GM21619 (cell line): Measurements from ENCODE around the gene SUDS3.
"Not testable (repeated sequence)": the region's sequence is repeated elsewhere in the genome, so short reads cannot be mapped to it uniquely, and the experiment has no call there.

Source experiments
- ATAC-seq: cut with Tn5 transposase; IDR thresholded peaks from one replicate; pipeline ENCODE4 v1.9.1; 2021; ENCODE audit not compliant: unreplicated experiment

SUDS3 gene, protein sequence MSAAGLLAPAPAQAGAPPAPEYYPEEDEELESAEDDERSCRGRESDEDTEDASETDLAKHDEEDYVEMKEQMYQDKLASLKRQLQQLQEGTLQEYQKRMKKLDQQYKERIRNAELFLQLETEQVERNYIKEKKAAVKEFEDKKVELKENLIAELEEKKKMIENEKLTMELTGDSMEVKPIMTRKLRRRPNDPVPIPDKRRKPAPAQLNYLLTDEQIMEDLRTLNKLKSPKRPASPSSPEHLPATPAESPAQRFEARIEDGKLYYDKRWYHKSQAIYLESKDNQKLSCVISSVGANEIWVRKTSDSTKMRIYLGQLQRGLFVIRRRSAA

DNA sequence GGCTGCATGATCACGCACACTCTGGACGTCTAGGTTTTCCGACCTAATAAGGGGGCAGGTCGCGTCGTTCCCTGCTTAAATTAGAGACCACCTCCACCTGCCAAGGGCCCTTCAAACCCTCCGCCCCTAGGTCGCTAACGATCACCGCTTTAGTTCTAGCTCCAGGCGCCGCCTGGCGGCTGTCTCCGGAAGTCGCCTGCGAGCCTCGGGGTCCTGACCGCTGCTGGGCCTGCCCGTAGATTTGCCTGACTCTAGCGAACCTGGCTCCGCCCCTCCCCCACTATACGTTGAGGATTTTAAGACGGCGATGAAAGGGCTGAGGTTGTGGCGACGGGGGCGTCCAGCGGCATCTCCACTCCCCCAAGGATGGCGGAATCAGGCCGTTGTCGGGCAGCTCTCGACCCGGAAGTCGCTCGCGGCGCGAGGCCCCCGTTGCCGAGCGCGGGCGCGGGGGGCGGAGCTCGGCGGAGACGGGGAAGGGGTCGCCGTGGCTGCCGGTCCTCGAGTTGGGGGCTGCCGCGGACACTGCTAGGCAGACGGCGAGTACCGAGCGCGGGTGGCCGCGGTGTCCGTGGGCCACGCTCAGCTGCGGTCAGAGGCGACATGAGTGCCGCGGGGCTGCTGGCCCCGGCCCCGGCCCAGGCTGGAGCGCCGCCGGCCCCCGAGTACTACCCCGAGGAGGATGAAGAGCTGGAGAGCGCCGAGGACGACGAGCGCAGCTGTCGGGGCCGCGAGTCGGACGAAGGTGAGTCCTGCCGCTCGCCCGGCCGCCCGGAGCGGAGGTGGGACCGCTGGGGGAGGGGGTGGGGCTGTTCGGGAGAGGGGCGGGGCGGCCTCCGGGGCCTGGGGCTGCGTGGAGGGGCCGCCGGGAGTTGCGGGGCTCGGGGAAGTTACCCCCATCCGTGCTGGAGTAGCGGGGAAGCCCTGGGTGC, at the start of gene SUDS3:
Gene SUDS3 (plus strand): TSS at position 467 of the 932 bp plus-strand sequence. CDS start 137 bp downstream, at position 604.
- ATAC-seq: no peak

DNA sequence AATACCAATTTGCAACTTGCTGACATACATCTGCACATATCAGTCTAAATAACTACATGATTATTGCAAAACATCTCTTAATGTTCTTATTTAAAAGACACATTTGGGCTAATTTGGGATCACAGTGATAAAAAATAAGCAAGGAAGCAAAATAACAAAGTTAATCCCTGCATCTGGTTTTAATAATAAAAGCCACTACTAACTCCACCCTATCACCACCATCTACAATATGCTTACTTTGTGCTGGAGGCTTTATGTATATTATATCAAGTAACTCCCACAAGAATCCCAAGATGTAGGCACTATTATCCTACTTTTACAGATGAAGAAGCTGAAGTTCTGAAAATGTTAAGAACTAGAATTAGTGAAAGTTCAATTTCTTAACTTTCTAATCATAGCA, 49.4 kb upstream of the SUDS3 start:
- ATAC-seq: no peak

DNA sequence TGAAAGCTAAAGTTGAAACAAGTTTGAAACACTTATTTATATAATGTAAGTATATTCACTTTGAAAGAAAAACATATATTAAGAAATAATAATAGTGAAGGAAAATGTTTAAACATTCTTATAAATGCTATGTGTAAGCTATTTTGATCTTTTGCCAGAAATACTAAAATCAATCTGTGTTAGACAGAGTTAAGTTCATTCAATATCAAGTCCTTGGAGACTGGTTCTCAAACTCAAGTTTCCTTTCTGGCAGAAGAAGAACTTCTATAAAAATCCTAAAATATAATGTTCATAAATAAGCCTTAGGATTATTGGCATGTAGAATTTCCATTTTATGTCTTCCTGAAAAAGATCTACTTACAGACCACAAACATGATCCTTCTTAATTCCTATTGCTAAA, 49.0 kb upstream of the SUDS3 start:
- ATAC-seq: no peak

DNA sequence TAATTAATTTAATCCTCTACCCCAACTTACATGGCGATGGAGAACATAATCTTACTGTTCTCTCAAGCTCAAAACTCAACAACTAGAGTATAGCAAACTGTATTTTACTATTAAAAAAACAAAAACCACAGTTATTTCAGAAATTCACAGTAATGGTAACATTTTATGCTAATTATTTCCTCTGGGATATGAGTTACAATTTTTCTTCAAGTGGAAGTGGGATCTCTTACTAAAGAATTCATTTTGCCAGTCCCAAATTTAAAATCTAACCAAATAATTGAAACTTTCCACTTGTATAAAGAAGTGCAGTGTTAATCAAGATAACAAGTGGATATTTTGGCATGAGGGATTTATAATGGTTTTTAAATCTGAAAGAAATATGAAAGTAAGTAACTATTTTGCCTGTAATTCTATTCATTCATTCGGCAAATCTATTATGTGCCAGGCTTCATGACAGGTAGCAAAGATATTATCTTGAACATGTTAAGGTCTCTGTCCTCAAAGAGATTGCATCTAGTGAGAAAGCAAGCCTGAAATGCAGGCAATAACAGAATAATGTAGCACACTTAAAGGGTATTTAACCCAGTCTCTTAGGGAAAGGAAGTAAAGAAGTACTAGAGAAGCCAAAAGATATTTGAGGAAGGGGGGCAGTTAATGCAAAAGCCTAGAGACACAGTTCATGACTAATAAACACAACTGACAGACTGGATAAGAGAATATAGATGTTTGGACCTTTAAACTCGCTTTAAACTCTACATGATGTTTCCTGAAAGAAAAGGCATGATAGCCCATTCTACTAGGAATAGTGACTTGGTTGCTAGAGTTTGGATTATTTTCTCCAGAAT, 47.6 kb upstream of the SUDS3 start:
- no peak for ATAC-seq

DNA sequence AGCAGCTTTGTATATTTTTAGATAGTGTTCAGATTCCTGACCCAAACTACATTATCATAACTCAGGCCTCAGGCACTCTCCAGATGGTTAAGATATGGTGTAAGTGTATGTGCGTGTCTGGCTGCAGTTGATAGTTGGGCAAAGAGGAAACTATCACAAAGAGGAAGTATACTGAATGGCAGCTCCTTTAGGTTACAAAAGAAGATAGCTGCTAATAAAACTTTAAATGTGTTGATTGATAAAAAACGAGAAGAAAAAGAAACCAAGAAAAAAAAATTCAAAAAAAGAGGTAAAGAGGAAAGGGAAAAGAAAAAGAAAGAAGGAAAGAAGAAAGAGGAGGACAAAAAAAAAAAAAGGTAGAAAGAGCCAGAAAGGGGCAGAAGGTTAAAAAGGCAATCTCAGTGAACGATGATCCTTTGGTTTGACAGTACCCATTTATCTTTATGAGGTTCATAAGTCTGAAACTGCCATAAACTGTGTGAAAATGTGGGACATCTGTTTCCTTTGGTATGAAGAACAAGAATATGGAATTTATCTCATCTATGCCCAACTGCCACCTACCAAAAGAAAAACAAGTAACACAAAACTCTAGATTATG, 45.8 kb upstream of the SUDS3 start:
- ATAC-seq: no peak

DNA sequence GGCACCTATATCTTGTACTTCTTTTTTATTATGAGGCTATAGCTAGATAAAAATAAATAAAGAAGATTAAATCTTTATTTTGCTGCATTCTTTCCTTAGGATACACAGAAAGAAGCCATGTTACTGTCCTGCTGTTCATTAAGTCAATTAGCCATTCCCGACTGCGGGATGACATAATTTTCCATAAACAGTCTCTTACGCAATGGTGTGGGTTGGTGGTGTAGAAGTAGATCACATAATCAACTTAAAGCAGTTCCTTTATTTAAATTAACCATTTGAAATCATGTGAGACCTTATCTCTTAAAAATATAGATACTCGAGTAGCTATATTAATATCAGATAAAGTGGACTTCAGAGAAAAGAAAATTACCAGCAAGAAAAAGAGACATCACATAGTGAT, 43.8 kb upstream of the SUDS3 start:
- no peak for ATAC-seq

DNA sequence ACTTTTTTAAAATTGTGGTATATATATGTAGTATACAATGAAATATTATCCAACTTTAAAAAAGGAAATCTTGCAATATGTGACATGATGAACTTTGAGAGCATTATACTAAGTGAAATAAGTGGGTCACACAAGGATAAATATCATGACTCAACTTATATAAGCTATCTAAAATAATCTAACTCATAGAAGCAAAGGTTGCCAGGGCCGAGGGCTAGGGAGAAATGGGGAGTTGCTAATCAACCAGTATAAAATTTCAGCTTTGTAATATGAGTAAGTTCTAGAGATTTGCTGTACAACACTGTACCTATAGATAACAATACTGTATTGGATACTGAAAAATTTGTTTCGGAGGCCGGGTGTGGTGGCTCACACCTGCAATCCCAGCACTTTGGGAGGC, 42.1 kb upstream of the SUDS3 start:
- ATAC-seq: no peak

DNA sequence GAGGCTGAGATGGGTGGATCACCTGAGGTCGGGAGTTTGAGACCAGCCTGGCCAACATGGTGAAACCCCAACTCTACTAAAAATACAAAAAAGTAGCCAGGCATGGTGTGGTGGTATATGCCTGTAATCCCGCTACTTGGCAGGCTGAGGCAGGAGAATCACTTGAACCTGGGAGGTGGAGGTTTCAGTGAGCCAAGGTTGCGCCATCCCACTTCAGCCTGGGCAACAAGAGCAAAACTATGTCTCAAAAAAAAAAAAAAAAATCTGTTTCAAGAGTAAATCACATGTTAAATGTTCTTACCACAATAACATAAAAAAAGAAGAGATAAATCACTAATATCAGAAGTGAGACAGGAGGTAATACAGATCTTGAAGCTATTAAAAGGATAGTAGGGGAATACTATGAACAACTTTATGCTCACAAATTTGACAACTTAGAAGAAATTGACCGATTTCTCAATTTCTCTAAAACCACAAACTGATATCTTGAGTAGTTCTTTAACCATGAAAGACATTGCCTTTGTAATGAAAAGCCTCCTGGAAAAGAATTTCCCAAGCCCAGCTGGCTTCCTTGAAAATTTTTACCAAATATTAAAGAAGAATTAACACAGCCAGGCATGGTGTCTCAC, 41.3 kb upstream of the SUDS3 start:
- ATAC-seq: no peak

DNA sequence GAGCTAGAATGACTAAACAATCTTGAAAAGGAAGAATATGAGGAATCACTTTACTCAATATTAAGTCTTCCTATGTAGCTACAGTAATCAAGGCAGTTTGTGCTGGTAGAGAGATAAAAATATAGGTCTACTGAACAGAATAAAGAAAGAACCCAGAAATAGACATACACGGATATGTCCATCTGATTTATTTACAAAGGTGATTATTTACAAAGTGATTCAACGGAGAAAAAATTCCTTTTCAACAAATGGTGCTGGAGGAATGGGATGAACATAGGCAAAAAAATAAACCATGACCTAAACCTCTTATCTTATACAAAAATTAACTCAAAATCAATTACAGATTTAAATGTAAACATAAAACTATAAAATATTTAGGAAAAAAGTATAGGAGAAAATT, 40.2 kb upstream of the SUDS3 start:
- no peak for ATAC-seq

DNA sequence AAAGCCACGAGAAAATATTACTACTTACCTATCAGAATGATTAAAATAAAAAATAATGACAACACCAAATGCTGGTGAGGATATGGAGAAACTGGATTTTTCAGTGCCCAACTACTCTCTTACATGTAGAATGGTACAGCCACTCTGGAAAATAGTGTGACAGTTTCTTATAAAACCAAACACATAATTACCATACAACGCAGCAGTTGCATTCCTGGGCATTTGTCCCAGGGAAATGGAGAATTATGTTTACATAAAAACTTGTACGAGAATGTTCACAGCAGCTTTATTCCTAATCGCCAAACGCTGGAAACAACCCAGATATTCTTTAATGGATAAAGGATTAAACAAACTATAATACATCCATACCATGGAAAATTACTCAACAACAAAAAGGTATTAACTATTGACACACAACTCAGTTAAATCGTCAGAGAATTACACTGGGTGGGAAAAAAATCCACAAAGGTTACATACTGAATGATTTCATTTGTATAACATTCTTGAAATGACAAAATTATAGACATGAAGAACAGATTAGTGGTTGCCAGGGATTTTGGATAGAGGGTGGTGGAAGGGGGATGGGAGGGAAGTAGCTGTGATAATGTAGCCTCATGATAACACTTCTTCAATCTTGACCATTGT, 39.0 kb upstream of the SUDS3 start:
- no peak for ATAC-seq

DNA sequence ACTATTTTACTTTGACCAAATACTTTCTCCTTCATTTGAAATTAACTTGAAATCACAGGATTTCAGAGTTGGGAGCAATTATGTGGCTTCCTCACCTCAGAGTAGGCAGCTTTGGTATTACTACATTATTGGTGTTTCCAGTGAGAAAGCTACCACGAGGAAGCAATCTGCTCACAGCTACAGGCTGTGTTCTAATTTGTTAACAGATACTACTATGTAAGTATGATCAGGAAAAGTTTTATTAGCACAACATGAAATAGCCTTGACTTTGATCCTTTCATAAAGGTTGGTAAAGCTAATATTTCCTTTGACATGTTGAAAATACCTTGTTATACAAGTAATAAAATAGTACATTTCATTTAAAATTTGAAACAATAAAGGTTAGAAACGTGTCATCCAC, 34.3 kb upstream of the SUDS3 start:
- ATAC-seq: no peak

DNA sequence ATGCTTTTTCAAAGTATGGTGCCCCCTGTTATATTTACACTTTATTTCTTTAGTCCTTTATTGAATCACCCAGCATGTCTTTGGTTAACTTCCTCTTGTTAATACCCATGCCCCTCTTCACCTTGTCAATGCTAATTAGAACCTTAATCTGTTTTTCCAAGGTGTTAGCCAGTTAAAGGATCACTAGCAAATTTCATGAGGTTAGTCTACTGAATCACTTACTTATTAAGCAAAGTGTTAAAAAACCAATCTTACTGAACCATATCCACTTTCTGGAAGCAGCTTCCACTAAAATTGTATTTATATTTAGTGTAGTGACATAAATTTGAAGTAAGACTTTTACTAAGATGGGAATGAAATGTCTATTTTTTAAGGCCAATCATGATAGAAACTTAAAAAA, 31.5 kb upstream of the SUDS3 start:
- ATAC-seq: no peak

DNA sequence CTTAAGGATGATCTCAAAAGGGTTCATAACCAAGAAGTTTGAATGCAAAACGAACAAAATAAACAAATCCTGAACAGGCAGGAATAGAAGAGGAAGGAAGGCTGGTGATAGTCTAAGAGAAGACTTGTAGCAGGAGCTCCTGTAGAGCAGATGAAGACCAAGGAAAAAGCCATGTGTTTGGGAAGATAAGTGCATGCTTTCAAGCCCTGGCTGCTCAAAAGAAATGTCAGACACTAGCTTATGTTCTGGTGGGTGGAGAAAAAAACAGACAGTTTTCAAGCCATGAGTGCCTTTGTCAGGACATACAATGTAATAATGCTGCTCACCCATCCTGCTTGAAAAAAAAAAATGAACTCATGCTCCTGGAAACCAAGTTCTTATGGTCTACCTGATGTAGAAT, 31.0 kb upstream of the SUDS3 start:
- ATAC-seq: no peak

DNA sequence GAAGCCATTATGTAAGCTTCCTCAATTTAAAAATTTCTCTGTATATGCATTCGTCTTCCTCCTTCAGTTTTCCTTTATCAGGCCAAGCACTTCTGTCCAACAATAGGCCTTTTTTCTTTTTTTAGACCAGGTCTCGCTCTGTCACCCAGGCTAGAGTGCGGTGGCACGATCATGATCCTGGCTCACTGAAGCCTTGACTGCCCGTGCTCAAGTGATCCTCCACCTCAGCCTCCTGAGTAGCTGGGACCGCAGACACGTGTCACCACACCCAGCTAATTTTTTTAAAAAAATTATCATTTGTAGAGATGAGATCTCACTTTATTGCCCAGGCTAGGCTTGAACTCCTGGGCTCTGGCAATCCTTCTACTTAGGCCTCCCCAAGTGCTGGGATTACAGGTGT, 29.5 kb upstream of the SUDS3 start:
- peak; percentile 64 for ATAC-seq

DNA sequence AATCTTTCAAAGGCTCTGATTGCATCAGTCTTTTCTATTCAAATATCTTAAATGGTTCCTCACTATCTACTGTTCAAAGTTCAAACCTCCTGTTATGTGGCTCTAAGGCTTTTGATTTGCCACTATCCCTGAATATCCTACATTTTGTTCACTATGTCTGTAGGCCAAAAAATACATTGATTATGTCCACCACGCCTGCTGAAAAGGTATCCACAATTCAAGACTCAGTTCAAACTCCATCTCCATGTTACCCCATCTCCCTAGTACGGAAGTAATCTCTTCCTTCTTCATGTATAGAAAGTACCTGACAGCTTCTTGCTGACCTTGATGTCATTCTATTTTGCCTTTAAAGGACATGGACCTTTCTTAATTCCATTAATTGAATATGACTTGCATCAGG, 28.4 kb upstream of the SUDS3 start:
- ATAC-seq: no peak

DNA sequence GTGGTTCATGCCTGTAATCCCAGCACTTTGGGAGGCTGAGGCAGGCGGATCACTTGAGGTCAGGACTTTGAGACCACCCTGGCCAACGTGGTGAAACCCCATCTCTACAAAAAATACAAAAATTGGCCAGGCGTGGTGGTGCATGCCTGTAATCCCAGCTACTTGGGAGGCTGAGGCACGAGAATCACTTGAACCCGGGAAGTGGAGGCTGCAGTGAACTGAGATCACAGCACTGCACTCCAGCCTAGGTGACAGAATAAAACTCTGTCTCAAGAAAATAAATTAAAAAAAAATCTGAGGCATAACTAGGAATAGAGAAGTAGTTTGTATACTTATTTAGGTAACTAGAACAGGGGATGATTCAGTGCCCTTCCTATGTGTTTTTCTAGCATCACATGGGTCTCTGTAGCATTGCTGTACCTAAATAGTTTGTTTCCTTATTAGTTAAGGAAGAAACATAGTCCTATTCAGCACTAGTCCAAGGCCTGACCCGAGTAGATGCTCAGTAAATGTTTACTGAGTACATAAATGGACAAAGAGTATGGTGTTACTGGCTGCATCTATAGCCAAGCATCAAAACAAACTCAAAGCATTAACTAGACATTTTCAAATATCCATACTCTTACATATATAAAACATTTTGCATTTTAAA, 25.3 kb upstream of the SUDS3 start:
- no peak for ATAC-seq

DNA sequence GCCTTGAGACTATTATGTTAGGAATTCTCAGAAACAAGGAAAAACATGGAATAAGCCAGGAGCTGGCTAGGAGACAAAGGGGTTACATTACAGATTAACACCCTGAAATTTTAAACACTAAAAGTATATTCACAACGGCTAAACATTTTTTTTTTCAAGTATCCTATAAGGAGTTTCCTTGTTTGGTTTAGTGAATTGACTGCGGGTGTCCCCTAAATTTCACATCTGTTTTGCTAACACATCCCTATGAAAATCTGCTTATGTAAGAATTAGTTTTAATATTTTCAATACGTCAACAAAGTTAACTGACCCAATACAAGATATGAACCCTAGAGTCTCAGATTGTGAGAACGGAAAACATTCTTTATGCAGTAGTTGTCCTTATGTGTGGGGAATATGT, 22.6 kb upstream of the SUDS3 start:
- no peak for ATAC-seq

DNA sequence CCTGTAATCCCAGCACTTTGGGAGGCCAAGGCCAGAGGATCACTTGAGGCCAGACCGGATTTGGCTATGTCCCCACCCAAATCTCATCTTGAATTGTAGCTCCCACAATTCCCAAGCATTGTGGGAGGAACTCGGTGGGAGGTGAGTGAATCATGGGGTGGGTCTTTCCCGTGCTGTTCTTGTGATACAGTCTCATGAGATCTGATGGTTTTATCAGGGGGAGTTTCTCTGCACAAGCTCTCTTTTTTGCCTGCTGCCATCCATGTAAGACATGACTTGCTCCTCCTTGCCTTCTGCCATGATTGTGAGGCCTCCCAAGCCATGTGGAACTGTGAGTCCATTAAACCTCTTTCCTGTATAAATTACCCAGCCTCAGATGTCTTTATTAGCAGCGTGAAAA, 21.9 kb upstream of the SUDS3 start:
- ATAC-seq: not testable (repeated sequence)

DNA sequence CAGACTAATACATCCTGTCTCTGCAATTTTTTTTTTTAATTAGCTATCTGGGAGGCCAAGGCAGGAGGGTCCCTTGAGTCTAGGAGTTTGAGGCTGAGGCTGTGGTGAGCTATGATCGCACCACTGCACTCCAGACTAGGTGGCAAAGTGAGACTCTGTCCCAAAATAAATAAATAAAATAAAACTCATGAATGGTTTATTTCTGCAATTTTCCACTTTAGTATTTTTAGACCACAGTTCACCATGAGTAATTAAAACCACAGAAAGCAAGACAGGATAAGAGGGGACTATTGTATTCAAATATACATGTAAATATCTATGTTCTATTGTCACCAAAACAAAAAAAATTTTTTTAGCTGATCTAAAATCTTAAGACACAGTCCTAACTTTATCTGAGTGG, 21.5 kb upstream of the SUDS3 start:
- no peak for ATAC-seq

DNA sequence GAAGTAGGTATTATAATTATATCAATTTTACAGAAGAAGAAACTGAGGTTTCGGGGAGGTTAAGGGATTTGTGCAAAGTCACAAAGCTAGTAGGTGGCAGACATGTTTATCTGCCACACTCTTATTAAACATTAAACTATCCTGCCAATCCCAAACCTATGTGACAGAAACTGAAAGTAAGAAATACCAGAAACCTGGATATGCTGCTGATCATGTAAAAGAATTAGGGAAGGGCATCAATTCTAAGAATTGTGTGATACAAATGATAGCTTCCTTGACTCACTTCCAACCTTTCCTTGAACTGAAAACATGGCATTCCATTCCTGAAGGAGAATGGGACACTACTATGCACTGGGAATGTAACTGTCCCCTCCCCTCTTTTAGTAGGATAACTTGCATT, 20.5 kb upstream of the SUDS3 start:
- ATAC-seq: no peak
